ENCODE results near the gene RBM38.

GRCh38 chr20:57390604-57391438, at the start of gene RBM38:
- TF ChIP-seq RAD21 (IDR thresholded peaks at IDR 0.05; ENCODE audit: low read length) (no peak), CTCF (conservative IDR thresholded peaks at IDR 0.05; ENCODE audit: low read depth, low read length) (no peak), POLR2A (IDR thresholded peaks at IDR 0.05; ENCODE audit: low read depth, low read length) (no peak), ELK1 (IDR thresholded peaks at IDR 0.05; ENCODE audit: borderline replicate concordance, low read depth, low read length) (no peak), RFX5 (IDR thresholded peaks at IDR 0.05; ENCODE audit: low read depth, low read length) (no peak), MAFK (IDR thresholded peaks at IDR 0.05; ENCODE audit: low read depth, low read length) (no peak), CHD1 (IDR thresholded peaks at IDR 0.05; ENCODE audit: low read depth, low read length) (no peak), USF2 (IDR thresholded peaks at IDR 0.05; ENCODE audit: low read depth, low read length) (no peak)

All from IMR-90 (cell line).